ENCODE data around the gene DNM1.
"Not testable (repeated sequence)": the region's sequence is repeated elsewhere in the genome, so short reads cannot be mapped to it uniquely, and the experiment has no call there.

Gene DNM1

DNA sequence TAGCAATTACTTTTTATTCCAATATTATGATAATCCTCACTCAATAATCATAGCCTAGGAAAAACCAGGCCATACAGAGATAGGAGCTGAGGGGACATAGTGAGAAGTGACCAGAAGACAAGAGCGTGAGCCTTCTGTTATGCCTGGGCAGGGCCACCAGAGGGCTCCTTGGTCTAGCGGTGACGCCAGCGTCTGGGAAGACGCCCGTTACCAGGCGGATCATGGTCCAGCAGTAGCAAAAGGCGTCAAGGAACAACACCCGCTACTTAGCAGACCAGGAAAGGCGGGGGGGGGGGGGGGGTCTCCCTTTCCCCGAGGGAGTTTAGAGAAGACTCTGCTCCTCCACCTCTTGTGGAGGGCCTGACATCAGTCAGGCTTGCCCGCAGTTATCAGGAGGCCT, 21.7 kb upstream of the DNM1 start:
- H3K4me1 ChIP-seq (ENCODE audit: control insufficient read depth, low read depth, low read length); H3K4me3 ChIP-seq (ENCODE audit: low read length); H3K27ac ChIP-seq (ENCODE audit: low read depth, low read length); H3K79me1 ChIP-seq (ENCODE audit: low read length); H2BK5ac ChIP-seq (ENCODE audit: low read length); H3K79me2 ChIP-seq (ENCODE audit: control insufficient read depth, insufficient read depth, low read length); H2AK5ac ChIP-seq (ENCODE audit: low read length); H3K4ac ChIP-seq (ENCODE audit: low read depth, low read length); H3K18ac ChIP-seq (ENCODE audit: low read length); H2BK120ac ChIP-seq (ENCODE audit: low read depth, low read length); H4K5ac ChIP-seq (ENCODE audit: low read length); H3K4me2 ChIP-seq (ENCODE audit: low read length); H2BK15ac ChIP-seq (replicated peaks; ENCODE audit: low read depth); H3K27me3 ChIP-seq (ENCODE audit: insufficient read depth, low read length, poor library complexity); H3K9ac ChIP-seq (ENCODE audit: low read length); H4K8ac ChIP-seq (ENCODE audit: low read depth, low read length); H3K23ac ChIP-seq (ENCODE audit: low read length); H3K56ac ChIP-seq (ENCODE audit: low read length): not testable (repeated sequence)
- whole genome bisulfite sequencing (ENCODE audit: extremely low coverage, insufficient coverage, low lambda C conversion rate): no CpG with 5 or more reads among the region's 12 CpGs
- peaks cover 14% of the 10 kb centered on the region for H3K36me3 ChIP-seq (ENCODE audit: control insufficient read depth, insufficient read depth, low read length)
- DNase-seq: peak; percentile 82

DNA sequence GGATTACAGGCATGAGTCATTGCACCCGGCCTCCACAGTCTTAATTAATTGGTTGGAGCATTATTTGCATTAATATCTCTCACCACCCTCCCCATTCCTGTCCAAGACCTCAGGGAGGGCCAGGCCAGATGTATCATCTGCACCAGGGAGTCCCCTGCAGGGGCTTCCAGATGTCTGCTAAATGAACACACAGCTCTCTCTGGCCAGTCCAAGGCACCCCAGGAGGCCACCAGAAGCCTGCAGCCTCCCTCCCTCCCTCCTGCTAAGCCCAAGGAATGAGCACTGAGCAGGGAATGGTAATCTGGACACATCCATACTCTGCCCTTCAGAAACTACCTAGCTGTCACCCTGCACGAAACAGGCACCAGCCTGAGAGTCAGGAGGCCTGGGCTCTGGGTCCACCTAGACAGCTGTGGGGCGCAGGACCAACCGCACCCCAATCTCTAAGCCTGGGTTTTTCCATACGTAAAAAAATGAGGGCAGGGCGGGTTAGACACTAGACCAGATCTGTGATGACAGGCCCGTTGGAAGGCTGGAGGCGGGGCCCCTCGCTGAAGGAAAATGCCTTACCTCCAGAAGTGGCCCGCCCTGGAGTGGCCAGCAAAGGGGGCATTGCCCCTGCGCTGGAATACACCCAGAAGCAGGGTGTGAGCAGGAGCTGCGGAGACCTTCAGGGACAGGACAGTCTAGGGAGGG, 20.1 kb upstream of the DNM1 start:
- no CpG with 5 or more reads among the region's 12 CpGs for WGBS (ENCODE audit: extremely low coverage, insufficient coverage, low lambda C conversion rate)
- H2AK5ac ChIP-seq (ENCODE audit: low read length): no peak overlapping the region

DNA sequence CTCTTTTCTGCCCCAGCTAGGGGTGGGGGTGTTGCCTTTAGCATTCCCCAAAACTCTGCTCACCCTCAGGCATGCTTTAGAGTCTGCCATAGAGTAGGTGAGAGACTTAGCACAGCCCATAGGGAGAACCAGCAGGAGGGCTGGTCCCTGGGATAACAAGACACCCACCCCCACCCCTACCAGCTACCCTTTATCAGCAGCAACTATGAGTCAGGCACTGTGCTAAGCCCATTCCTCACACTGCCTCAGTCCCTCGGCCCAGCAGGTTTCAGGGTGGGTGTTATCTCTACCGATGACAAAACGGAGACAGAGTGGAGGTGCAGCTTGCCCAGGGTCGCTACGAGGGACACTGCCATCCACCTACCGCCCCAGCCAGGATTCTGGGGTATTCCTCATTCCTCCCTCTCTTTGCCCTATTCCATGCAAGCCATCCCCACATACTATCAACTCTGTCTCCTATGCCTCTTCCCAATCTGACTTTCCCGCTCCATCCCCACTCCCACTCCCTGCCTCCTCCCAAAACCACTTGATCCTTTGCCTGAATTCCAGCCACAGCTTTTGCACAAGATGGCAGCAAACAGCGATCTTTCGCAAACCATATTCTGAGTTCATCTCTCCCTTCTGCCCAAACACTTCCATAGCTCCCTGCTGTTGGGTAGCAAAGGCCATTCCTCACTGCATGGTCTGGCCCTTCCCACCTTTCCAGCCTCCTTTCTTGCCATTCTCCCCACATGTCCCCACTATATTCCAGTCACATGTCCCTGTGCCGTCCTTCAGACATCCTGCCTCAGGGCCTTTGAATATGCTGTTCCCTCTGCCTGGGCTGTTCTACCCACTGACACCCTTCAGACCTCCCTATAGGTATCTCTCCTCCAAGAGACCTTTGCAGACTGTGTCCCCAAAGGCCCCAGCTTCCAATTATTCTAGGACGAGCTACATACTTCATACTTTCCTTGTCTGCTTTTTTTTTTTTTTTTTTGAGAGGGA, 16.9 kb upstream of the DNM1 start:
- Histone ChIP-seq H2BK5ac (ENCODE audit: low read length) (no peak overlapping the region), H3K4me2 (ENCODE audit: low read length) (no peak overlapping the region), H2BK15ac (replicated peaks; ENCODE audit: low read depth) (no peak overlapping the region), H3K18ac (ENCODE audit: low read length) (no peak overlapping the region), H2AK5ac (ENCODE audit: low read length) (no peak overlapping the region), H3K36me3 (ENCODE audit: control insufficient read depth, insufficient read depth, low read length) (no peaks in the 10 kb centered on the region), H4K8ac (ENCODE audit: low read depth, low read length) (no peak overlapping the region), H4K5ac (ENCODE audit: low read length) (no peak overlapping the region), H3K4ac (ENCODE audit: low read depth, low read length) (no peak overlapping the region), H3K27me3 (ENCODE audit: insufficient read depth, low read length, poor library complexity) (no peaks in the 10 kb centered on the region), H3K4me3 (ENCODE audit: low read length) (no peak overlapping the region), H3K4me1 (ENCODE audit: control insufficient read depth, low read depth, low read length) (peaks cover 2% of the 10 kb centered on the region), H3K9ac (ENCODE audit: low read length) (no peak overlapping the region), H3K56ac (ENCODE audit: low read length) (no peak overlapping the region), H2BK120ac (ENCODE audit: low read depth, low read length) (no peak overlapping the region), H3K23ac (ENCODE audit: low read length) (no peak overlapping the region), H3K79me2 (ENCODE audit: control insufficient read depth, insufficient read depth, low read length) (no peaks in the 10 kb centered on the region), H3K27ac (ENCODE audit: low read depth, low read length) (no peak overlapping the region), H3K79me1 (ENCODE audit: low read length) (peaks cover 4% of the 10 kb centered on the region)
- peak; percentile 49 for DNase-seq
- WGBS (ENCODE audit: extremely low coverage, insufficient coverage, low lambda C conversion rate): no CpG with 5 or more reads among the region's 11 CpGs

More for the DNA sequence above, 20.1 kb upstream of the DNM1 start:
- Histone ChIP-seq H3K9ac (ENCODE audit: low read length) (no peak overlapping the region), H3K79me2 (ENCODE audit: control insufficient read depth, insufficient read depth, low read length) (no peaks in the 10 kb centered on the region), H3K56ac (ENCODE audit: low read length) (no peak overlapping the region), H3K4me2 (ENCODE audit: low read length) (no peak overlapping the region), H4K5ac (ENCODE audit: low read length) (no peak overlapping the region), H3K4me3 (ENCODE audit: low read length) (no peak overlapping the region), H3K36me3 (ENCODE audit: control insufficient read depth, insufficient read depth, low read length) (peaks cover 13% of the 10 kb centered on the region), H2BK120ac (ENCODE audit: low read depth, low read length) (no peak overlapping the region), H4K8ac (ENCODE audit: low read depth, low read length) (no peak overlapping the region), H3K4me1 (ENCODE audit: control insufficient read depth, low read depth, low read length) (no peaks in the 10 kb centered on the region), H3K4ac (ENCODE audit: low read depth, low read length) (no peak overlapping the region), H3K23ac (ENCODE audit: low read length) (no peak overlapping the region), H3K18ac (ENCODE audit: low read length) (no peak overlapping the region), H3K27ac (ENCODE audit: low read depth, low read length) (no peak overlapping the region), H3K27me3 (ENCODE audit: insufficient read depth, low read length, poor library complexity) (no peaks in the 10 kb centered on the region), H2BK5ac (ENCODE audit: low read length) (no peak overlapping the region), H3K79me1 (ENCODE audit: low read length) (no peaks in the 10 kb centered on the region), H2BK15ac (replicated peaks; ENCODE audit: low read depth) (no peak overlapping the region)
- no peak for DNase-seq

DNA sequence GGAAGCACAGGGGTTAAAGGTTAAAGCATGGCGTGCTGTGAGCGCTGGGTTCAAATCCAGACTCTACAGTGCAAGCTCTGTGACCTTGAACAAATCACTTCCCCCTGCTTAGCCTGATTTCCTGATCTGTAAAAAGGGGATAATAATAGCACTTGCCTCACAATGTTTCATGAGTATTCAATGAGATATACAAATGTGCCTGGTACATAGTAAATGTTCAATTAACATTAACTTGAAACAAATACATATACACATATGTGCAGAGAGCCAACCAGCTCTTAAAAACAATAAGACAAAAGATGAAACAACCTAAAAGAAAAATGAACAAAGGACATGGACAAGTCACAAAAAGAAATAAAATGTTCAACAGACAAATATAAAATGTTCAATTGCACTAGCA, 15.8 kb upstream of the DNM1 start:
- no peaks in the 10 kb centered on the region for H3K36me3 ChIP-seq (ENCODE audit: control insufficient read depth, insufficient read depth, low read length)
- H3K23ac ChIP-seq (ENCODE audit: low read length): no peak overlapping the region
- H2BK15ac ChIP-seq (replicated peaks; ENCODE audit: low read depth): no peak overlapping the region
- DNase-seq: no peak
- H3K4me3 ChIP-seq (ENCODE audit: low read length): no peak overlapping the region
- no peak overlapping the region for H3K18ac ChIP-seq (ENCODE audit: low read length)
- H4K5ac ChIP-seq (ENCODE audit: low read length): no peak overlapping the region
- no peak overlapping the region for H3K4ac ChIP-seq (ENCODE audit: low read depth, low read length)
- H3K4me1 ChIP-seq (ENCODE audit: control insufficient read depth, low read depth, low read length): peaks cover 2% of the 10 kb centered on the region
- H3K56ac ChIP-seq (ENCODE audit: low read length): no peak overlapping the region
- no peak overlapping the region for H2AK5ac ChIP-seq (ENCODE audit: low read length)
- H3K27ac ChIP-seq (ENCODE audit: low read depth, low read length): no peak overlapping the region
- WGBS (ENCODE audit: extremely low coverage, insufficient coverage, low lambda C conversion rate): no CpG with 5 or more reads among the region's 2 CpGs
- no peak overlapping the region for H3K9ac ChIP-seq (ENCODE audit: low read length)
- no peak overlapping the region for H3K4me2 ChIP-seq (ENCODE audit: low read length)
- no peaks in the 10 kb centered on the region for H3K79me2 ChIP-seq (ENCODE audit: control insufficient read depth, insufficient read depth, low read length)
- H2BK120ac ChIP-seq (ENCODE audit: low read depth, low read length): no peak overlapping the region
- no peaks in the 10 kb centered on the region for H3K27me3 ChIP-seq (ENCODE audit: insufficient read depth, low read length, poor library complexity)
- no peak overlapping the region for H4K8ac ChIP-seq (ENCODE audit: low read depth, low read length)
- H3K79me1 ChIP-seq (ENCODE audit: low read length): peaks cover 4% of the 10 kb centered on the region
- no peak overlapping the region for H2BK5ac ChIP-seq (ENCODE audit: low read length)

DNA sequence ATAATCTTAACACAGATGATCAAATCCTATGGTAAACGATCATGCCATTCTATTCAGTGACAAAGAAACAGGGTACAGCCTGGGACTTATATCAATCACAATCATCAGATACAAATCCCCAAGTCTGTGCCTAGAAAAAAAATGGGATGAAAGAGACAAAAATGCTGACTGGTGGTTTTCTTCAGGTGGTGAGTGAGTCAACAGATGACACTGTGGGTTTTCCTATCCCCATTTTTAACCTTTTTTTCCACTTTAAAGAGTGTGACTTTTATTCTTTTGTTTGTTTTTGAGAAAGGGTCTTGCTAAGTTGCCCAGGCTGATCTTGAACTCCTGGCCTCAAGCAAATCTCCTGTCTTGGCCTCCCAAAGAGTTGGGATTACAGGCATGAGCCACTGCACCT, 15.0 kb upstream of the DNM1 start:
- H3K18ac ChIP-seq (ENCODE audit: low read length): no peak overlapping the region
- no peaks in the 10 kb centered on the region for H3K36me3 ChIP-seq (ENCODE audit: control insufficient read depth, insufficient read depth, low read length)

More for the DNA sequence above, 15.0 kb upstream of the DNM1 start:
- H3K23ac ChIP-seq (ENCODE audit: low read length): no peak overlapping the region
- H4K5ac ChIP-seq (ENCODE audit: low read length): no peak overlapping the region
- no peak overlapping the region for H3K9ac ChIP-seq (ENCODE audit: low read length)
- no peak overlapping the region for H2AK5ac ChIP-seq (ENCODE audit: low read length)
- H4K8ac ChIP-seq (ENCODE audit: low read depth, low read length): no peak overlapping the region
- H2BK15ac ChIP-seq (replicated peaks; ENCODE audit: low read depth): no peak overlapping the region
- H3K79me1 ChIP-seq (ENCODE audit: low read length): peaks cover 4% of the 10 kb centered on the region
- H3K4ac ChIP-seq (ENCODE audit: low read depth, low read length): no peak overlapping the region
- no peak for DNase-seq
- H3K79me2 ChIP-seq (ENCODE audit: control insufficient read depth, insufficient read depth, low read length): no peaks in the 10 kb centered on the region
- no peaks in the 10 kb centered on the region for H3K27me3 ChIP-seq (ENCODE audit: insufficient read depth, low read length, poor library complexity)
- H3K4me3 ChIP-seq (ENCODE audit: low read length): no peak overlapping the region
- H3K4me1 ChIP-seq (ENCODE audit: control insufficient read depth, low read depth, low read length): peaks cover 2% of the 10 kb centered on the region
- H2BK5ac ChIP-seq (ENCODE audit: low read length): no peak overlapping the region
- no peak overlapping the region for H3K56ac ChIP-seq (ENCODE audit: low read length)
- H2BK120ac ChIP-seq (ENCODE audit: low read depth, low read length): no peak overlapping the region
- H3K27ac ChIP-seq (ENCODE audit: low read depth, low read length): no peak overlapping the region
- H3K4me2 ChIP-seq (ENCODE audit: low read length): no peak overlapping the region
- WGBS (ENCODE audit: extremely low coverage, insufficient coverage, low lambda C conversion rate): no CpG with 5 or more reads among the region's 1 CpG

All from mesendoderm (in vitro differentiated cells).